Neural cell (in vitro differentiated cells): ENCODE measurements around the gene TIGD3.

Experiments used
- EP300 ChIP-seq: fragments of 450-650 bp; conservative IDR thresholded peaks from 2 replicates; pipeline ENCODE4 v1.6.1; 2014; ENCODE audit warnings: antibody characterized with exemption, mild to moderate bottlenecking, moderate library complexity; ENCODE audit not compliant: poor library complexity, severe bottlenecking
- EZH2 ChIP-seq: fragments of 200-600, 300-800 bp; shearing (Covaris generic), sonication (generic); IDR thresholded peaks from 2 replicates; pipeline ENCODE4 v1.6.1; 2014; ENCODE audit warnings: antibody characterized with exemption, low read length, borderline replicate concordance, mild to moderate bottlenecking; ENCODE audit not compliant: insufficient read depth, poor library complexity, severe bottlenecking
- MXI1 ChIP-seq: fragments of 450-650 bp; conservative IDR thresholded peaks from 2 replicates; pipeline ENCODE4 v1.6.1; 2014; ENCODE audit warnings: antibody characterized with exemption, mild to moderate bottlenecking; ENCODE audit not compliant: poor library complexity, severe bottlenecking
- POLR2AphosphoS5 ChIP-seq: IDR thresholded peaks from 2 replicates; pipeline ENCODE4 v1.6.1; 2012
- TAF1 ChIP-seq: IDR thresholded peaks from 2 replicates; pipeline ENCODE4 v1.6.1; 2012; ENCODE audit warnings: low read depth
- TF ChIP-seq, protein P1 (sequence below): fragments of 450-650 bp; IDR thresholded peaks from 2 replicates; pipeline ENCODE4 v1.5.1; 2014; ENCODE audit warnings: antibody characterized with exemption, mild to moderate bottlenecking, moderate library complexity; ENCODE audit not compliant: poor library complexity, severe bottlenecking
- TF ChIP-seq, protein P2 (sequence below): IDR thresholded peaks from 2 replicates; pipeline ENCODE4 v1.6.1; 2012; ENCODE audit warnings: borderline replicate concordance

DNA sequence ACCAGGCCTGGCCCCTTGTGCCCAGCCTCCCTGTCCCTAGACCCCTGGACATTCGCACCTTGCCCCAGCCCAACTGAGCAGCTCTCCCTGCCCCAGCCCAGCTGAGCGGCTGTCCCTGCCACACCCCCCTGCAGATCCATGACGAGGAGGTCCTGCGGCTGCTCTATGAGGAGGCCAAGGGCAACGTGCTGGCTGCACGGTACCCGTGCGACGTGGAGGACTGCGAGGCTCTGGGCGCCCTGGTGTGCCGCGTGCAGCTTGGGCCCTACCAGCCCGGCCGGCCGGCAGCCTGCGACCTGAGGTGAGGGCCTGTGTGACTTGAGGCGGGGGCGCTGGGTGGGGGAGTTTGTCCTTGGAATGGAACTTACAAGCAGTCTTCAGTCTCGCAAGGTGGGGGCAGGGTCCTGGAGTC, 39.6 kb downstream of the TIGD3 start:
- TF ChIP-seq, protein P1, sequence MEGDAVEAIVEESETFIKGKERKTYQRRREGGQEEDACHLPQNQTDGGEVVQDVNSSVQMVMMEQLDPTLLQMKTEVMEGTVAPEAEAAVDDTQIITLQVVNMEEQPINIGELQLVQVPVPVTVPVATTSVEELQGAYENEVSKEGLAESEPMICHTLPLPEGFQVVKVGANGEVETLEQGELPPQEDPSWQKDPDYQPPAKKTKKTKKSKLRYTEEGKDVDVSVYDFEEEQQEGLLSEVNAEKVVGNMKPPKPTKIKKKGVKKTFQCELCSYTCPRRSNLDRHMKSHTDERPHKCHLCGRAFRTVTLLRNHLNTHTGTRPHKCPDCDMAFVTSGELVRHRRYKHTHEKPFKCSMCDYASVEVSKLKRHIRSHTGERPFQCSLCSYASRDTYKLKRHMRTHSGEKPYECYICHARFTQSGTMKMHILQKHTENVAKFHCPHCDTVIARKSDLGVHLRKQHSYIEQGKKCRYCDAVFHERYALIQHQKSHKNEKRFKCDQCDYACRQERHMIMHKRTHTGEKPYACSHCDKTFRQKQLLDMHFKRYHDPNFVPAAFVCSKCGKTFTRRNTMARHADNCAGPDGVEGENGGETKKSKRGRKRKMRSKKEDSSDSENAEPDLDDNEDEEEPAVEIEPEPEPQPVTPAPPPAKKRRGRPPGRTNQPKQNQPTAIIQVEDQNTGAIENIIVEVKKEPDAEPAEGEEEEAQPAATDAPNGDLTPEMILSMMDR: no peak
- TF ChIP-seq POLR2AphosphoS5: no peak
- no peak for TF ChIP-seq EP300
- TF ChIP-seq EZH2: no peak
- TF ChIP-seq, protein P2, sequence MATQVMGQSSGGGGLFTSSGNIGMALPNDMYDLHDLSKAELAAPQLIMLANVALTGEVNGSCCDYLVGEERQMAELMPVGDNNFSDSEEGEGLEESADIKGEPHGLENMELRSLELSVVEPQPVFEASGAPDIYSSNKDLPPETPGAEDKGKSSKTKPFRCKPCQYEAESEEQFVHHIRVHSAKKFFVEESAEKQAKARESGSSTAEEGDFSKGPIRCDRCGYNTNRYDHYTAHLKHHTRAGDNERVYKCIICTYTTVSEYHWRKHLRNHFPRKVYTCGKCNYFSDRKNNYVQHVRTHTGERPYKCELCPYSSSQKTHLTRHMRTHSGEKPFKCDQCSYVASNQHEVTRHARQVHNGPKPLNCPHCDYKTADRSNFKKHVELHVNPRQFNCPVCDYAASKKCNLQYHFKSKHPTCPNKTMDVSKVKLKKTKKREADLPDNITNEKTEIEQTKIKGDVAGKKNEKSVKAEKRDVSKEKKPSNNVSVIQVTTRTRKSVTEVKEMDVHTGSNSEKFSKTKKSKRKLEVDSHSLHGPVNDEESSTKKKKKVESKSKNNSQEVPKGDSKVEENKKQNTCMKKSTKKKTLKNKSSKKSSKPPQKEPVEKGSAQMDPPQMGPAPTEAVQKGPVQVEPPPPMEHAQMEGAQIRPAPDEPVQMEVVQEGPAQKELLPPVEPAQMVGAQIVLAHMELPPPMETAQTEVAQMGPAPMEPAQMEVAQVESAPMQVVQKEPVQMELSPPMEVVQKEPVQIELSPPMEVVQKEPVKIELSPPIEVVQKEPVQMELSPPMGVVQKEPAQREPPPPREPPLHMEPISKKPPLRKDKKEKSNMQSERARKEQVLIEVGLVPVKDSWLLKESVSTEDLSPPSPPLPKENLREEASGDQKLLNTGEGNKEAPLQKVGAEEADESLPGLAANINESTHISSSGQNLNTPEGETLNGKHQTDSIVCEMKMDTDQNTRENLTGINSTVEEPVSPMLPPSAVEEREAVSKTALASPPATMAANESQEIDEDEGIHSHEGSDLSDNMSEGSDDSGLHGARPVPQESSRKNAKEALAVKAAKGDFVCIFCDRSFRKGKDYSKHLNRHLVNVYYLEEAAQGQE: no peak
- TF ChIP-seq TAF1: no peak
- no peak for TF ChIP-seq MXI1
